ENCODE data around the gene PLEKHG1.

- TF ChIP-seq, protein P1, sequence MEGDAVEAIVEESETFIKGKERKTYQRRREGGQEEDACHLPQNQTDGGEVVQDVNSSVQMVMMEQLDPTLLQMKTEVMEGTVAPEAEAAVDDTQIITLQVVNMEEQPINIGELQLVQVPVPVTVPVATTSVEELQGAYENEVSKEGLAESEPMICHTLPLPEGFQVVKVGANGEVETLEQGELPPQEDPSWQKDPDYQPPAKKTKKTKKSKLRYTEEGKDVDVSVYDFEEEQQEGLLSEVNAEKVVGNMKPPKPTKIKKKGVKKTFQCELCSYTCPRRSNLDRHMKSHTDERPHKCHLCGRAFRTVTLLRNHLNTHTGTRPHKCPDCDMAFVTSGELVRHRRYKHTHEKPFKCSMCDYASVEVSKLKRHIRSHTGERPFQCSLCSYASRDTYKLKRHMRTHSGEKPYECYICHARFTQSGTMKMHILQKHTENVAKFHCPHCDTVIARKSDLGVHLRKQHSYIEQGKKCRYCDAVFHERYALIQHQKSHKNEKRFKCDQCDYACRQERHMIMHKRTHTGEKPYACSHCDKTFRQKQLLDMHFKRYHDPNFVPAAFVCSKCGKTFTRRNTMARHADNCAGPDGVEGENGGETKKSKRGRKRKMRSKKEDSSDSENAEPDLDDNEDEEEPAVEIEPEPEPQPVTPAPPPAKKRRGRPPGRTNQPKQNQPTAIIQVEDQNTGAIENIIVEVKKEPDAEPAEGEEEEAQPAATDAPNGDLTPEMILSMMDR (IDR thresholded peaks at IDR 0.05), result no peak
- no peak for TF ChIP-seq EP300 (IDR thresholded peaks at IDR 0.05)
These were observed 39.1 kb downstream of the PLEKHG1 start for GRCh38 chr6:150638765-150639164.
